GM21717 (cell line): ENCODE data around the gene KDM3B.
"Not testable (repeated sequence)": the region's sequence is repeated elsewhere in the genome, so short reads cannot be mapped to it uniquely, and the experiment has no call there.

Source experiments
- ATAC-seq: cut with Tn5 transposase; IDR thresholded peaks from one replicate; pipeline ENCODE4 v1.9.1; 2021; ENCODE audit warnings: mild to moderate bottlenecking, moderate library complexity; ENCODE audit not compliant: unreplicated experiment

KDM3B gene

DNA sequence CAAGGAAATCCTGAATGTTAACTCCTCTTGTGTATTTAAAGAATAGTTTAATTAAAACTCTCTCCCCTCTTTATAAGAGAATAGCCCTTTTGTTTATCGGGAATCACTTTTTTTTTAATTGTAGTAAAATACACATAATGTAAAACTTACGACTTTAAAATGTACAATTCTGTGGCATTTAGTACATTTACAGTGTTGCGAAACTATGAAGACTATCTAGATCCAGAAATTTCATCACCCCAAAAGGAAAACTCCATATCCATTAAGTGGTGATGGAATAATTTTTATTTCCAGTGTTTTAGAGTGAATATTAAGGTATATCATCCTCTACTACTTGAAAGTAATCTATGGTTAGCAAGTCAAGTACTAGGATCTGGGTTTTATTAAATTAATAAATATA, 36.8 kb downstream of the KDM3B start:
- no peak for ATAC-seq

DNA sequence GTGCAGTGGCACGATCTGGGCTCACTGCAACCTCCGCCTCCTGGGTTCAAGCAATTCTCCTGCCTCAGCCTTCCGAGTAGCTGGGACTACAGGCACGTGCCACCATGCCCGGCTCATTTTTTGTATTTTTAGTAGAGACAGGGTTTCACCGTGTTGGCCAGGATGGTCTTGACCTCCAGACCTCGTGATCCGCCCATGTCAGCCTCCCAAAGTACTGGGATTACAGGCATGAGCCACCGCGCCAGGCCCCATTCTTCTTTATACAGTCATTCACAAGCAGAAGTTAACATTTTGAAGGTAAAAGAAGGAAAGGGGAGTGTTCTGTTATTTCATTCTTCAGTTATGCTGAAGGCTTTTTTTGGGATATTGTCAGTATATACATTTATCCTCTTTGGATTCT, 37.4 kb downstream of the KDM3B start:
- ATAC-seq: not testable (repeated sequence)

GRCh38 chr5:138391859-138392386, 39.4 kb downstream of the KDM3B start:
- no peak for ATAC-seq

DNA sequence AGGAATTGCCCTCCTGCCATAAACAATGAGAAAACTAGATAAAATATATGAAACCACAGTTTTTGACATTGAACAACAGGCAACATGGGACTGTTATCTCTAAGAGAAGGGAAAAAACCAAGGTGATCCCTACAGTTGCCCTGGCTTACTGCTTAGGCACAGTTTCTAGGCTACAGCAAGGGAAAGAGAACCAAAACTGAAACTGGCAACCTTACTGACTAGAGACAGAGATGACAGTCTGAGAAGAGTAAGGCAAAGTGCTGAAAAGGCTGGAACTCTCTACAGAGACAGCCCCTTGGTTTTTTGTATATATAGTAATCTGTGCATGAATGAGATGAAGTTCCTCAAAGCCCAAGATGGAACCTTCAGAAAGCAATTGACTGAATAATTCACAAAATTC, 50.2 kb downstream of the KDM3B start:
- peak; percentile 84 for ATAC-seq

DNA sequence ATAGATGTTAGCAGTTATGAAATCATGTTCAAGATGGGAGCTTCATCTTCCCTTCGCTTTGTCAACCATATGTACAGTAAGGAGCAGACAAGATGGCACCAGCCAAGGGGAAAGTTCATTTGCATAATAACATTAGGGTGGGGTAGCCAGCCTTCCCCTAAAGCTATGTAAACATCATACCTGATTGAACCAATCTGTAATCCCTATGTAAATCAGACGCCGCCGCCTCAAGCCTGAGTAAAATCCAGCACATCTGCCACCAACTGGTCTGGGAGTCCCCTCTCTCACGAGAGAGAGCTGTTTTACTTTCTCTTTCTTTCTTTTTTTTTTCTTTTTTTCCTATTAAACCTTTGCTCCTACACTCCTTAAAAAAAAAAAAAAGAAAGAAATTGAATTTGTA, 55.5 kb downstream of the KDM3B start:
- ATAC-seq: peak; percentile 90

DNA sequence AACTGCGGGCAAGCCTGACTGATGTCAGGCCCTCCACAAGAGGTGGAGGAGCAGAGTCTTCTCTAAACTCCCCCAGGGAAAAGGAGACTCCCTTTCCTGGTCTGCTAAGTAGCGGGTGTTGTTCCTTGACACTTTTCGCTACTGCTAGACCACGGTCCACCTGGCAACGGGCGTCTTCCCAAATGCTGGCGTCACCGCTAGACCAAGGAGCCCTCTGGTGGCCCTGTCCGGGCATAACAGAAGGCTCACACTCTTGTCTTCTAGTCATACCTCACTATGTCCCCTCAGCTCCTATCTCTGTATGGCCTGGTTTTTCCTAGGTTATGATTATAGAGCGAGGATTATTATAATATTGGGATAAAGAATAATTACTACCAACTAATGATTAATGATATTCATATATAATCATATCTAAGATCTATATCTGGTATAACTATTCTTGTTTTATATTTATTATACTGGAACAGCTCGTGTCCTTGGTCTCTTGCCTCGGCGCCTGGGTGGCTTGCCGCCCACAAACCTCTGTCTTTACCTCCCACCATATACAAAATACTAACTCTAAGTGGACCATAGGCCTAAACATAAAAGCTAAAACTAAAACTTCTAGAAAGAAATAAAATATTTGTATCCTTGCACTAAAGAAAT, 58.6 kb downstream of the KDM3B start:
- ATAC-seq: not testable (repeated sequence)

DNA sequence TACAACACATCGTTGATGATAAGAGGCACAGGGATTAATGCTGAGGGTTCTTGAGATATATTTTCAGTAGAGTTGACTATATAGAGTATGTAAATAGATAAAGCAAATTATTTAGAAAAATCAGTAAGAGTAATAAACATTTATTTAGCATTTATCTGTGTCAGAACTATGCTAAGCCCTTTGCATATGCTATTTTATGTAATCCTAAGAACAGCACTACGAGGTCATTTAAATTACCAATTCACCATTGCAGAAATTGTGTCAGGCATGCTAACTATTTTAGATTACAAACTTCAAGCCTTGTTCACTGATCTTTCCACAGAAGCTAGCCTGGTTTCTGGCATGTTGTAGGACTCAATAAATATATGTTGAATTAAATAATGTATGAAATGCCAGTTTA, 66.0 kb downstream of the KDM3B start:
- ATAC-seq: no peak

DNA sequence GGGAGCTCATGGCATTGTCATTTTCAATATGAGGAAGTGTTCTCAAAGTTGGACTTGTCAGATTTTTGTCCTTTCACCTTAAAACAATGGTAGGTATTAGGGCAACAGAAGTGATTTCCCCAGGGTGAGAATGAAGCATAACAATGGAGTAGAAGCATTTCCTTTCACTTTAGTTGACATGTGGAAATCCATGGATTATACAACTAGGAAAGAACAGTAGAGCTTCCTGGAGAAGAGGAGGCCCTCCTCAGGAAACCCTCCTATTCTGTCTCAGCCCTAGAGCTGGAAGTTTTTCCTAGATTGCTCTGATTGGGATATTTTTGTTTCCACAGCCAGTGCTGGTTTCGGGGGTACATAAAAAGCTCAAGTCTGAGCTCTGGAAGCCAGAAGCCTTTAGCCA, 72.6 kb downstream of the KDM3B start:
- no peak for ATAC-seq

DNA sequence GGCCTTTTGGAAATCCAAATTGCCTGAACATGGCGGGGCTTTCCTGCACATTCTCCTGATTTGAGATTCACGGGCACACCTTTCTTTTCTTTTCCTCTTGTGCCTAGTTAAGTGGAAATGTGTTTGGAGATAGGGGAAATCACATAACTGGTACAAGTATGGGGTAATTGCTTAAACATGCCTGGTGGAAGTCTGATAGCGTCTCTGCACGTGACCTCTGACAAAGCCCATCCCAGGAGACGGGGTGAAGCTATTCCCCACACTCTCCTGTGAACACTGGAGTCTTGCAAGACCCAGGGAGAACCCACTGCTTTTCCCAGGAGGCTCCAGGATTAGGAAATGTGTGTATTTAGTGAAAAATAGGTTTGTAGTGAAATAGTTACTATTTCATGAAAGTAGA, 83.5 kb downstream of the KDM3B start:
- no peak for ATAC-seq

DNA sequence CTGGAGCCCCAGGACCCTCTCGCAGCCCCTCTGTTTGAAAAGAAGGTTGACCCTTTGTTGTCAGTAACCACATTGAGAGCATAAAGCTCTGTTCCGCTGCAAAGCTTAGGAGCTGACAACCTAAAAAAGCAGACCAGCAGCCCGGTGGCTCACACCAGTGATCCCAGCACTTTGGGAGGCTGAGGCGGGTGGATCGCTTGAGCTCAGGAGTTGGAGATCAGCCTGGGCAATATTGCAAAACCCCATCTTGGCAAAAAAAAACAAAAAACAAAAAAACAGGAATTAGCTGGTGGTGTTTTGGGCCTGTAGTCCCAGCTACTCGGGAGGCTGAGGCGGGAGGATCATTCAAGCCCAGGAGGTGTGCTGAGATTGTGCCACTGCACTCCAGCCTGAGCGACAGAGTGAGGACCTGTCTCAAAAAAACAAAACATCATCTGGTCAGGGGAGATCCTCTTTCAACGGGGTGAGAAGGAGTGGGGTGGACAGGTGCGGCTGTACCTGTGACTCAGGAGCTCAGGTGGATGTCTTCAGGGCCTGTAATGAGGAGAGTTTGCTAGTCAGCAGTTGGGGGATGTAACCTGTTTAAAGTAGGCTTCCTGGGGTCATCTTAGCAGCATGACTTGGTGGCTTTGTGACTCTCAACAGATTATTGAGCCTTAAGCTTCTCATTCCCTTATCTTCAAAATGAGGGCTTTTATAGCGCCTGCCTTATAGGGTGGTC, 85.7 kb downstream of the KDM3B start:
- ATAC-seq: no peak

GRCh38 chr5:138438724-138439476, 86.4 kb downstream of the KDM3B start, which contains the start of gene REEP2:
REEP2 (plus strand) TSS chr5:138439057; CDS start chr5:138439209, 152 bp downstream.
- ATAC-seq: peak; percentile 58

DNA sequence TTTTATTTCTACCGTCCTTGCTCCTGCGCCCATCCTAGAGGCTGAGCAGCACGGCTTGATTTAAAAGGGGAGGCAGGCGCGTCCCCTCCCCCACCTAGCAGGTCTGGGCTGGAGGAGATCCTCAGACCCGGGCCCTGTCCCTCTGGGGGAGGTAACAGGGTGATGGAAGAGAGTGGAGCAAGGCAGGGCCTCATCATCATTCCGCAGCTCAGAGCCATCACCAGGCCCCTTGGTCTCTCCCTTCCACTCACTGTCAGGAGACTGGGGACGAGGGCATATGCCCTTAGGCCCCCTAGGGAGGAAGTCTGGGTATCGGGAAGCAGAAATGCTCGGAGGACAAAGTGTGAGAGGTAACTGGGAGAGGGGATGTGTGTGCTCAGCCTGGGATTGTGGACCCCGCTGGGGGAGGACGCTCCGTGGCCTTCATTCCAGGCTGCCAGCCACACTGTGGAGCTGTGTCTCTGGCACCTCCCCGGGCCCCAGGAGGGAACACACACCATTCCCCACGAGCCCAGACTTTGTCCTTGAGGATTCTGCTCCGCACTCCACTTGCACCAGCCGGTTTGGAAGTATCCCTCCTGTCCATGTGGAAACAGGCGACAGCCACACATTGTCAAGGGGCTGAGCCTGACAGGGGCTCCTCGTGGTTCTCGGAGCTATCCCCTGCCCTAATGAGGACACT, 87.1 kb downstream of the KDM3B start:
- ATAC-seq: no peak

DNA sequence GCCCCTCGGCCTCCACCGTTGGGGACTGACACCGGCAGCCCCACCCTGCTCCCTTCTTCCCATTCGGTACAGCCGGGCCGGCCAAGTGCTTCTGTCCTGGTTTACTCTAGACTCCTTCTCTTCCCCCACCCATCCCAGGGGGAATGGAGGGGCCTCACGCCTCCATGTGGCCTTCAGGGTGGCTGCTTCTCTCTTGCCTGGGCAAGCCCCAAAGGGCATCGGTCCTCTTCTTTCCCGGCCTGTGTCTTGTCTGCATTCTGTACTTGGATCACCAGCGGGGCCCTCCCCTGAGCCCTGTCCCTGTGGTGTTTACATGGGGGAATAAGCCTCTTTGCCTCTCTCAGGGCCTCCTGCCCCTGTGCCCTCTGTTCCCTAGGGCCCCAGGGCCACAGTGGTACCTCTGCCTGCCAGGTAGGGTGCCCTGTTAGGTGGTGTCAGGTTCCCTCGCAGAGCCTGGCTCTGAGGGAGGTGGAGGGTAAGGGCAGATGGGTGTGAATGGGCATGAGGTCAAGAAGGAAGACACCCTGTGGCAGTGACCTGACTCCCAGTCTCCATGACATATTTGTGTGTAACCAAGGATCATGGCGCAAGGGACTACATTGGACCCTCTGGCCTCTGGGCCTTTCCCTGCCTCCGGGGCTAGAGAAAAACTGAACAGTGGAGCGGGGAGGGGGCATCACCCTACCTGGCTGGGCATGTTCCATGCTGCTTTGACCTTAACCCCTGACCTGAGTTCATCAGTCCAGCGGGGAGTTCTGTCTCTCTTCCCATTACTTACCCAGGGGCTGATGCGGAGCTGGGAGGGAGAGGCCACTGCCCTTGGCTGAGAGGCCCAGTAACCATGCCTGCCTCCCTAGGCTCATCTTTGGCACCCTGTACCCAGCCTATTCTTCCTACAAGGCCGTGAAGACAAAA, 87.9 kb downstream of the KDM3B start:
- ATAC-seq: no peak

DNA sequence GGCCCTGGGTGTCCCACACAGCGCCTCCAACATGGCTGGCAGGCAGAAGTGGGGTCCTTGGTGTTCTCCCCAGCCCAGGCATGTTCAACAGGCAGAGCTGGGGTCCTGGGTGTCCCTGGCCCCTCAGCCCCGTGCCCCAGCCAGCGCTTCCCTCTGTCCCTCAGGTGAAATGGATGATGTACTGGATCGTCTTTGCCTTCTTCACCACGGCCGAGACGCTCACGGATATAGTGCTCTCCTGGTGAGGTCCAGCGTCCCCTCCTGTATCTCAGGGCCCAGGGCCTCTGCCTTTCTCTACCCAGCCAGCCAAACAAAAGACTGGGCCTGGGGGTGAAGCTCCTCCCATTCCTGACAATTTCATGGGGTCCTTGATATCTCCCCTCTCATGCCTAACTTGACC, 88.7 kb downstream of the KDM3B start:
- ATAC-seq: no peak

- ATAC-seq: no peak
Measured at GRCh38 chr5:138444078-138444773, 91.7 kb downstream of the KDM3B start.

DNA sequence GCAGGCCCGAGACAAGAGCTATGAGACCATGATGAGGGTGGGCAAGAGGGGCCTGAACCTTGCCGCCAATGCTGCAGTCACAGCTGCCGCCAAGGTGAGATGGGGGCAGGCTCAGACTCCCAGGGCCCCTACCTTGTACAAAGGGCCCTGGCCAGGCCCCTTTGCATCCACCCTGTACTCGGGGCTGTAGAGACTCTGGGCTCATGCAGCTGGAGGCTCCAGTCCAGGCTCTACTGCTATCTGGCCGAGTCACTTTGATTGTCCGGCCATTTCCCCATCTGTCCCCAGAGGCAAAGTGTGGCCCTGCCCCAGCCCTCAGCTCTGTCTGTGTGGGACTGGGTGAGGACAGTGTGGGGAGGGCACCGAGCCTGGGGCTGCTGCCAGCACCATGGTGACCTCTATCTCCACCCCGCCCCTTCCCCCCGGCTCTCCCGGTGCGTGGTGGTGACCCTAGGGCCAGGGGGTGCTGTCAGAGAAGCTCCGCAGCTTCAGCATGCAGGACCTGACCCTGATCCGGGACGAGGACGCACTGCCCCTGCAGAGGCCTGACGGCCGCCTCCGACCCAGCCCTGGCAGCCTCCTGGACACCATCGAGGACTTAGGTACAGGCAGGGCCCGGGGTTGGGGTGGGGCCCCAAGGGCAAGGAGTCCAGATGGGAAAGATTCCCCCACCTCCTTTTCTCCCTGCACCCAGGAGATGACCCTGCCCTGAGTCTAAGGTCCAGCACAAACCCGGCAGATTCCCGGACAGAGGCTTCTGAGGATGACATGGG, 92.5 kb downstream of the KDM3B start:
- ATAC-seq: no peak

DNA sequence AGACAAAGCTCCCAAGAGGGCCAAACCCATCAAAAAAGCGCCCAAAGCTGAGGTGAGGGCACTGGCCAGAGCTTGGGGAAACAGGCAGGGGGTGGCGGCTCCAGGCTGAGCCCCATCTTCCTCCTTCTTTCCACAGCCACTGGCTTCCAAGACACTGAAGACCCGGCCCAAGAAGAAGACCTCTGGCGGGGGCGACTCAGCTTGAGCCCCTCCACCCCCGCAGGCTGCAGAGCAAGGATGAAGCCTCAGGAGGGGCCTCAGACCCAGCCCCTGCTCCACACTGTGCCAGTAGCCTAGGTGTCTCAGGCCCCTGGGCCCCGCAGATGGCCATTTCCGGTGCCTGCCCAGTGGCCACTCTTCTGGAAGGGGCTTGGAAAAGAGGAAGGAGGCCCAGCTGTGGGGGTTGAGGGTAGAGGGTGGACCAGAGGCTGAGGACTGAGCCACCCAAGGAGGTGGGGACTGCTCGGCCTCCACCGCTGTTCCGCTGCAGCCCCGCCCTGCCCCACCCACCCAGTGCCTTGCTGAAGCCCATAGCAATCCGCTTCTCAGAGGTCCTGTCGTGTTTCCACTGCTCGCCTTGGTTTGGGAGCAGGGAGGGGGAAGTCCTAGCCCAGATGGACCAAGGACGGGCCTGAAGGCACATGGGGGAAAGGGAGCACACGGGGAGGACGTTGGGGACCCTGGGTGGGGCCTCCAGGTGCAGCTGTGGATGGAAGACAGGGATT, 93.2 kb downstream of the KDM3B start:
- ATAC-seq: no peak

DNA sequence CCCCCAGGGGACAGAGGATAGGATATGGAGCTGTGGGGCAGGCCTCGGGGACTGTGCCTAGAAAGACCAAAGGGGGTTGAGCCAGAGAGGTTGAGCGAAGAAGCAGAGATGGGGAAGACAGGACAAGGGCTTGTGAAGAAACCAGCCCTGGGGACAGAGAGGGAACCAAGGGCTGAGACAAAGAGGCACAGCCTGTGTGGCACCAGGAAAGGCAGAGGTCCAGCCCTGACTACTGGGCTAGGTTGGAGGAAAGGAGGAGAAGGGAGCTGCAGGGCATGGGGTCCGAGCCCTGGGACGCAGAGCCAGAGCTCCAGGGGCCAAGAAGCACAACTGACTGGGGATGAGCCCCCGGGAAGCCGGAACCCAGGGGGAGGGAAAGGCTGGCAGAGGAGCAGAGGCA, 95.6 kb downstream of the KDM3B start:
- ATAC-seq: no peak
